Measurements from ENCODE around the gene TACC3. TPM values are rescaled to one million over a fixed set of nuclear protein-coding genes. Genes with fewer than 3 reads are reported as not detected.

The TACC3 gene
- total RNA-seq, 4 donors from 2014 or later: 5.9 to 175 (median 23.1) TPM

DNA sequence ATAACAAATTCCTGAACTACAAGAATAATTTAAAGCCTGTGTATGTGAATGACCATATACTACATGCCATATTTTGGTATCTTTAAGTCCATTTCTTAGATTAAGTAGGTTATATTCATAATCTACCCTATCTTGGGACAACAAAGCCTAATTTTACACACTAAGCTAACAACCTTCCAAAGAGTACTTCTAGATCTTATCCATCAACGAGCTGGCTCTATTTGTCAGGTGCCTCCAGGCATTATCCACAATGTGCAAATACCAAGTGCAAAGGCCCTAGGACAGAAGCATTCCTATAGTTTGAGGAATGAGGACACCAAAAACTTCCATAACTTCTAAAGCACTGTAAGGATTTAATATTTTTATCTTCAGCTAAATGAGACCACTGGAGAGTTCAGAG, 12.7 kb upstream of the TACC3 start:
- TF ChIP-seq, protein P1, sequence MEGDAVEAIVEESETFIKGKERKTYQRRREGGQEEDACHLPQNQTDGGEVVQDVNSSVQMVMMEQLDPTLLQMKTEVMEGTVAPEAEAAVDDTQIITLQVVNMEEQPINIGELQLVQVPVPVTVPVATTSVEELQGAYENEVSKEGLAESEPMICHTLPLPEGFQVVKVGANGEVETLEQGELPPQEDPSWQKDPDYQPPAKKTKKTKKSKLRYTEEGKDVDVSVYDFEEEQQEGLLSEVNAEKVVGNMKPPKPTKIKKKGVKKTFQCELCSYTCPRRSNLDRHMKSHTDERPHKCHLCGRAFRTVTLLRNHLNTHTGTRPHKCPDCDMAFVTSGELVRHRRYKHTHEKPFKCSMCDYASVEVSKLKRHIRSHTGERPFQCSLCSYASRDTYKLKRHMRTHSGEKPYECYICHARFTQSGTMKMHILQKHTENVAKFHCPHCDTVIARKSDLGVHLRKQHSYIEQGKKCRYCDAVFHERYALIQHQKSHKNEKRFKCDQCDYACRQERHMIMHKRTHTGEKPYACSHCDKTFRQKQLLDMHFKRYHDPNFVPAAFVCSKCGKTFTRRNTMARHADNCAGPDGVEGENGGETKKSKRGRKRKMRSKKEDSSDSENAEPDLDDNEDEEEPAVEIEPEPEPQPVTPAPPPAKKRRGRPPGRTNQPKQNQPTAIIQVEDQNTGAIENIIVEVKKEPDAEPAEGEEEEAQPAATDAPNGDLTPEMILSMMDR (IDR thresholded peaks at IDR 0.05): no peak
- TF ChIP-seq POLR2A (IDR thresholded peaks at IDR 0.05) (no peak), POLR2AphosphoS5 (IDR thresholded peaks at IDR 0.05) (no peak), EP300 (IDR thresholded peaks at IDR 0.05; ENCODE audit: low read depth) (no peak)
- in situ Hi-C loops (cut with MboI; ENCODE audit: low pct_ligation_motif_present in 1 of 4, low pct_unique_long_range_greater_than_20kb in 1 of 4, low sequenced_read_pairs in 3 of 4): no loop called here
- 30 to 43% methylated on average over 1 of the region's 1 CpG for WGBS, 2 donors (ENCODE audit: low coverage in 1 of 2)

DNA sequence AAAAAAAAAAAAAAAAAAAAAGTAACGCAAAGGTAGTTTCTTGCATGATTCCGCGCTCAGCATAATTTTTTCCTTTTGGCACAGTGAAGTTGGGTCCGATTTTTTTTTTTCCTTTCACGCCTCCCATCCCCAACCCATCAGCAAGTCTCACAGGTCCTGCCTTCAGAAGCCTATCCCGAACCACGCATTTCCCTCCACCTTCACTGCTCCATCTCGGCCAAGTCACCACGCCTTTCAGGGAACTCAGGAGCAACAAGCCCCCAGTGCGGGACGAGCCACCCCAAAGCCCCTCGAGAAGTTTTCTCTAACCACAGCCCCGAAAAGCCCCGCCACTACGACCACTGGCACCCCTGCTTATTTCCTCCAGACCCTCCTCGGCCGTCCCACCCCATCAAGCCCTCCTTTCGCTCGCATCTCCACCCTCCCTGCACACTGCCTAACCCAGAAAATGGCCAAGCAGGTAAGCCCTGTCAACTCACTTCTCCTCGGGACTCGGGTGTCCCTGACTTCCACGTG, 10.2 kb upstream of the TACC3 start:
- no peaks in the 10 kb centered on the region for H3K36me3 ChIP-seq
- in situ Hi-C loops (cut with MboI; ENCODE audit: low pct_ligation_motif_present in 1 of 4, low pct_unique_long_range_greater_than_20kb in 1 of 4, low sequenced_read_pairs in 3 of 4): no loop called here
- peaks cover 18 to 43% (median 35%) of the 10 kb centered on the region in 4 donors for H3K4me1 ChIP-seq
- peak overlapping the region; percentile 98 to 100 (median 99) for H3K27ac ChIP-seq
- H3K4me3 ChIP-seq: peak overlapping the region; percentile 69 to 98 (median 91)
- WGBS, 2 donors (ENCODE audit: low coverage in 1 of 2): 6 to 13% methylated on average over 10 to 22 of the region's 22 CpGs
- no peaks in the 10 kb centered on the region for H3K27me3 ChIP-seq
- no peak for DNase-seq
- no peaks in the 10 kb centered on the region for H3K9me3 ChIP-seq
- intact Hi-C loops (cut with DNase I; ENCODE audit: low total_unique reads): no loop called here
- TF ChIP-seq, protein P1 (IDR thresholded peaks at IDR 0.05): no peak
- TF ChIP-seq POLR2AphosphoS5 (IDR thresholded peaks at IDR 0.05): no peak
- TF ChIP-seq POLR2A (IDR thresholded peaks at IDR 0.05): no peak
- no peak for TF ChIP-seq EP300 (IDR thresholded peaks at IDR 0.05; ENCODE audit: low read depth)

More for the DNA sequence above, 12.7 kb upstream of the TACC3 start:
- no peak for DNase-seq
- H3K27me3 ChIP-seq: no peaks in the 10 kb centered on the region
- H3K27ac ChIP-seq: no peak overlapping the region
- H3K4me1 ChIP-seq: peaks cover 11 to 28% (median 21%) of the 10 kb centered on the region in 4 donors
- H3K9me3 ChIP-seq: no peaks in the 10 kb centered on the region
- intact Hi-C loops (cut with DNase I; ENCODE audit: low total_unique reads): no loop called here
- no peaks in the 10 kb centered on the region for H3K36me3 ChIP-seq
- H3K4me3 ChIP-seq: no peak overlapping the region

DNA sequence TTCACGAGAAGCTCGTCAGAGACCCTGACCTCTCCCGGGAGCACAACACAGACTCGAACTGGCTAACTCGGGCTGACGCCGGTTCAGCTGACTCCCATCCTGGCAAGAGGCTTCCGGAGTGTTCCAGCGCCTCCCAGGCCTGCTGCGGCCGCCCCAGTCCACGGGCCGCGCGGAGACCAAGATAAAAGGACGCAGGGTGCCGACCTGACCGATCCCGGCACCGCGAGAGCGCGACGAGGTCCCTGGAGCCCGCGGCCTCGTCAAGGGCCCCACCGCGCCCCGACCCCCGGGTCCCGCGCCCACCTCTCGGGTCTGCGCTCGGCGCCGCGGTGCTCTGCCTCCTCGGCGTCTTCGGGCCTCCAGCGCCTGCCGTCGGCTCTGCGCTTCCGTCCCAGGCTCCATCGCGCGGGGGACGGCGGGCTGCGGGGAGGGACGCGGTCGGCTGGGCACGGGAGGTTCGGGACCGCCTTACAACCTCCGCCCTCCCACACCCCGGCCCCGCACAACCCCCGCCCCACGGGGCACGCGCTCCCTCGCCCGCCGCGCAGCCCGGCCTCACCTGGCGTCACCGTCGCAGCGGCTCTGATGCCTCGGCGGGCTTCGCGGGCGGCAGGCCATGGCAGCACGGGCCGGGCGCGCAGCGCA, 9.6 kb upstream of the TACC3 start:
- Histone ChIP-seq H3K36me3 (no peaks in the 10 kb centered on the region), H3K27ac (peak overlapping the region; percentile 98 to 100 (median 99)), H3K27me3 (no peaks in the 10 kb centered on the region), H3K4me1 (peaks cover 18 to 43% (median 35%) of the 10 kb centered on the region in 4 donors), H3K9me3 (no peaks in the 10 kb centered on the region), H3K4me3 (peak overlapping the region; percentile 69 to 98 (median 91))
- DNase-seq: peak; percentile 63
- TF ChIP-seq POLR2A (IDR thresholded peaks at IDR 0.05) (no peak), EP300 (IDR thresholded peaks at IDR 0.05; ENCODE audit: low read depth) (no peak)
- TF ChIP-seq, protein P1 (IDR thresholded peaks at IDR 0.05): no peak
- 0 to 1% methylated on average over 9 to 55 of the region's 85 CpGs for WGBS, 2 donors (ENCODE audit: low coverage in 1 of 2)
- intact Hi-C loops (cut with DNase I; ENCODE audit: low total_unique reads): no loop called here
- in situ Hi-C loops (cut with MboI; ENCODE audit: low pct_ligation_motif_present in 1 of 4, low pct_unique_long_range_greater_than_20kb in 1 of 4, low sequenced_read_pairs in 3 of 4): no loop called here

GRCh38 chr4:1712216-1713002, 8.9 kb upstream of the TACC3 start, which contains the start of gene SLBP:
SLBP (minus strand) TSS chr4:1712319; CDS start chr4:1712188, 131 bp downstream.
- H3K4me3 ChIP-seq: peak within 1 kb of the TSS; percentile 69 to 98 (median 91)
- TF ChIP-seq EP300 (IDR thresholded peaks at IDR 0.05; ENCODE audit: low read depth) (no peak), POLR2AphosphoS5 (IDR thresholded peaks at IDR 0.05) (peak; percentile 54 to 88 (median 79)), POLR2A (IDR thresholded peaks at IDR 0.05) (peak; percentile 79)
- TF ChIP-seq, protein P1 (IDR thresholded peaks at IDR 0.05): no peak
- peaks cover 18 to 43% (median 35%) of the 10 kb centered on the region in 4 donors for H3K4me1 ChIP-seq
- no peaks in the 10 kb centered on the region for H3K27me3 ChIP-seq
- peaks cover 0 to 4% (median 0%) of the 10 kb centered on the region in 4 donors for H3K36me3 ChIP-seq
- intact Hi-C loops (cut with DNase I; ENCODE audit: low total_unique reads) (no loop called here), in situ Hi-C loops (cut with MboI; ENCODE audit: low pct_ligation_motif_present in 1 of 4, low pct_unique_long_range_greater_than_20kb in 1 of 4, low sequenced_read_pairs in 3 of 4) (no loop called here)
- peak; percentile 99 for DNase-seq
- no peaks in the 10 kb centered on the region for H3K9me3 ChIP-seq
- WGBS, 2 donors (ENCODE audit: low coverage in 1 of 2): 0% methylated on average over 39 of the region's 98 CpGs; no CpG with 5 or more reads in 1 of the 2 donors
- peak within 1 kb of the TSS; percentile 98 to 100 (median 99) for H3K27ac ChIP-seq
